ENCODE data around the gene KIF17.
"Not testable (repeated sequence)": the region's sequence is repeated elsewhere in the genome, so short reads cannot be mapped to it uniquely, and the experiment has no call there.

GRCh38 chr1:20718343-20718882 is 606 bp upstream of the KIF17 start:
- not testable (repeated sequence) for TF ChIP-seq YY1 (IDR thresholded peaks at IDR 0.05; ENCODE audit: insufficient read depth, insufficient read length); ZNF274 (IDR thresholded peaks at IDR 0.05; ENCODE audit: low read depth, low read length); SUZ12 (IDR thresholded peaks at IDR 0.05; ENCODE audit: extremely low read depth, insufficient read depth, insufficient read length)
